Occipital lobe (tissue), 2 donors: ENCODE data around the gene BZW1. TPM values are rescaled to one million over a fixed set of nuclear protein-coding genes. Genes with fewer than 3 reads are reported as not detected.
A peak's percentile ranks its signal among the peaks of the same experiment; 100 is the strongest.

Source experiments
- DNase-seq: peaks from one replicate; lab custom pipeline; 2025; lab: John Stamatoyannopoulos, UW
- total RNA-seq: library from RNA; depleted of rRNA; stranded (reverse); fragments of >200 nt; gene quantifications from one replicate; pipeline ENCODE4 v1.2.3, GENCODE V29; 2014

The BZW1 gene
- 444 TPM for total RNA-seq

GRCh38 chr2:200811333-200812121 lies at the start of gene BZW1:
TSS of gene BZW1 (plus strand) at chr2:200811910. CDS start at chr2:200813218, 1,308 bp downstream.
- DNase-seq = peak; percentile 94

DNA sequence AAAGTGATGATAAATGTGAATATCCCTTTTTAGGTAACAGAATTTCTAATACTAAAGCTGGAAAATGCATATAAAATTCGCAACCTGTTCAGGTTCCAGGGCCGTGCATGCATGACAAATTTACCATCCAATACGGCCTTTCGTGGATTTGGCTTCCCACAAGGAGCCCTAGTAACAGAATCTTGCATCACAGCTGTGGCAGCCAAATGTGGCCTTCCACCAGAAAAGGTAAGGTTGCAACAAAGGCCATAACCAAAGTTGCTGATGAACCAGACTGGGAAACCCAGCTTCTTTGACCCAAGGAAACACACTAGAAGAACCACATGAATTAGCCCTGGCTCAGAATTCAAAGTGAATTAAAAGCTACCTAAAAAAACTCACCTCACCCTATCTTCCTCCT lies 49.6 kb upstream of the BZW1 start:
- no peak for DNase-seq

- DNase-seq = no peak
These were observed 48.3 kb upstream of the BZW1 start for GRCh38 chr2:200763422-200763821.

DNA sequence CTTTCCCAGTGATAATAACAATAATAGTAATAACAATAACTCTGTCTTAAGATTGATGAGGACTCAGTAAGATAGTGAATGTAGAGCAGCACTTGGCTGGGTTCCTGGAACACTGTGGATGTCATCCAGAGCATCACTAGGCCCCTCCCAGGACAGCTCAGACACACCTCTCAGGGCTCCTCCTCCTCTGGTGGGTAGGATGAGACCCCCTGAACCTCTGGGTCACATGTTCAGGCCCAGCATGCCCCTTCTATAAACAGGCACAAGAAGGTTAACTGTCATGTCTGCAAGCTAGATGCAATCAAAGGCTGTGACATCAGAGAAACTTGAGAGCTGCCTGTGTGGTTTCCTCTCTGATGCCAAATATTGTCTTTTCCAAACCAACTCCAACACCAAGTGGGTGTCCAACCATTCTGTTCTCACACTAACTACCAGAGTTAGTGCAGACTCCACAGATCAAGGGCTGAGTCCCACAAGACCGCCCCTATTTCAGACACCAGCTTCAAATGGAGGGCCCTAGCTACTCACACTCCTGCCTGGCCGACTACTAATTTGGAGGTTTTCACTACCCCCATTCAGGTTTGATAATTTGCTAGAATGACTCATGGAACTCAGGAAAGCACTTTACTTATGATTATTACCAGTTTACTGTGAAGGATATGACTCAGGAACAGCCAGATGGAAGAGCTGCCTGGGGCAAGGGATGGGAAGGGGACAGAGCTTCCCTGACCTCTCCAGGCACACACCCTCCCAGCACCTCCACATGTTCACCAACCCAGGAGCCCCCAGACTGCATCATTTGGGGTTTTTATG lies 46.4 kb upstream of the BZW1 start:
- no peak for DNase-seq

DNA sequence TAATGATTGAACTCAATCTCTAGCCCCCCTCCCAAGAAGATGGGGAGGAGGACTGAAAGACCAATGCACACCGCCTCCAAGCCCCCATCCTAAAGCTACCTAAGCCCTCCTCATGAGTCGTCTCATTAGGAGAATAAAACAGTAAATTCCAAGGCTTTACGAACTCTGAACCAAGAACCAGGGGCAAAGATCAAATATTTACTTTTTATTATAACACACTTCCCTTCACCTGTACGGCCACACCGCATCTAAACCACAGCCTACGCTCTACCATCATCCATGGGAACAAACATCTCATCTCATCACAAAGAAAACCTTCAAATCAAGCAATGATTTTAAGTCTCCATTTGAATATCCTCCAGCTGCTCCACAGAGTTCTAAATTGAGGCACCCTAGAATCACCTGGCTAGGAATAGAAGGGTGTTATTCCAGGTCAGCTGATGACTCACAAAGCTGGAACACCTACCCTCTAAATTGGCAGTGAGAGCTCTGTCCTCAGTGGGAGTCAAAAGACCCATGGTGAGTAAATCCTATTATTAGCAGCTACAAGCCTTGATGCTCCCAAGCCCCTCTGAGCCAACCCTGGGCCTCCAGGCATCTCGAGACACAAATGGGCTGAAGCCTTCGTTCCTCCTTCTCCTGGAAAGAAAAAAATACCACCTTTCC lies 45.6 kb upstream of the BZW1 start:
- no peak for DNase-seq

- no peak for DNase-seq
These were observed 44.4 kb upstream of the BZW1 start for GRCh38 chr2:200767111-200767885.

GRCh38 chr2:200770847-200771246 lies 40.9 kb upstream of the BZW1 start:
- DNase-seq = no peak

GRCh38 chr2:200772620-200773019 lies 39.1 kb upstream of the BZW1 start:
- no peak for DNase-seq

DNA sequence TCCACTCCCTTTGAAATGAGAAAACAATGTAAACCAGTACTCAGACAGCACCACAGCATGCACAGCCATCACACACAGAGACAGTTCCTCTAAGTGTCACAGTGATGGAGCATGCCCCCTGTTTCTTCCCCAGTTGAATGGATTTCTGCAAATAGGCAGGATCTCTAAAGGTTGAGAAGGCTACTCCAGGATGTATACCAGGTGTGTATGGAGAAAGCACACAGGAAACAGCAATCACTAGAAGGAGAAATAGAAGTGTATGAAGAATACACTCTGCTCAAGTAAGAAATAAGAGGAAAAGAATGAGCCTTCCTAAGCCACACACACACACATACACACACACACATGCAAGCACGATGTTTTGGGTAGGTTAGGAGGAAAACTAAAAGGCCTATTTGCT lies 38.6 kb upstream of the BZW1 start:
- DNase-seq = no peak

- no peak for DNase-seq
These were observed 36.8 kb upstream of the BZW1 start for GRCh38 chr2:200774920-200775319.

DNA sequence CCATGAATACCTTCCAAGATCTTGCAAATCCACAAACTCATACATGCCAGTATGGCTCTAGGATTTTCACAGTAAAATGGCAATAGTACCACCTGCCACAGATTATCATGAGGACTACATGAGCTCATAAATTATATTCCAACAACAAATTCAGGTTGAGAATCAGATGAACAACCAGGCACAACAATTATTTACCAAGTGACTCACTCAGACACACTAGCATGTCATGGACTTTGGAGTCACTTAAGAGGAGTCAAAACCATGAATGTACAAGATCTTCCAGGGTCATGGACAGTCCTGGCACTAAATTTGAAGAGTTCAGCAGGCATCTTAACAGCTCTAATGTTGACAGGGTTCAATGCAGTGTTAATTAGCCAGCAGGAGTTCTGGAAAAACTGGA lies 34.4 kb upstream of the BZW1 start:
- no peak for DNase-seq

DNA sequence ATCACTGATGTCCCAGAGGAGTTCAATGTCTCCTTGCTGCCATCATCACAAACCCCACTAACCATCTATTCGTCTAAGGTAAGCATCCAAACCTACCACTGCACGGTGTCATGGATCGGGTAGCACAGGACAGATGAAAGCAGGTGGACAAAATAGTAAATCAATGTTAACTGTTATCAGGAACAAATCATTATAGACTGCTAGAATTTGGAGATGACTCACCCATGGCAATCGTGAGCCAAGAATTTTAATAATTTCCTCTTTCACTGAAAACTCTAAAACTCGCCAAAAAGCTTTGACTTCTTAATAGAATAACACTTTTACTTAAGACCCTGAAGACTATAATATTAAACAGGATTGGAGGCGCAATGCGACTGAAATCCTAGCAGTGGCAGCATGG lies 33.7 kb upstream of the BZW1 start:
- DNase-seq = no peak

- no peak for DNase-seq
These were observed 32.5 kb upstream of the BZW1 start for GRCh38 chr2:200779214-200779613.

- no peak for DNase-seq
These were observed 30.1 kb upstream of the BZW1 start for GRCh38 chr2:200781616-200782015.

- DNase-seq = no peak
These were observed 29.5 kb upstream of the BZW1 start for GRCh38 chr2:200782251-200782650.

GRCh38 chr2:200784215-200784614 lies 27.5 kb upstream of the BZW1 start:
- DNase-seq = no peak

GRCh38 chr2:200786423-200786822 lies 25.3 kb upstream of the BZW1 start:
- DNase-seq = no peak

DNA sequence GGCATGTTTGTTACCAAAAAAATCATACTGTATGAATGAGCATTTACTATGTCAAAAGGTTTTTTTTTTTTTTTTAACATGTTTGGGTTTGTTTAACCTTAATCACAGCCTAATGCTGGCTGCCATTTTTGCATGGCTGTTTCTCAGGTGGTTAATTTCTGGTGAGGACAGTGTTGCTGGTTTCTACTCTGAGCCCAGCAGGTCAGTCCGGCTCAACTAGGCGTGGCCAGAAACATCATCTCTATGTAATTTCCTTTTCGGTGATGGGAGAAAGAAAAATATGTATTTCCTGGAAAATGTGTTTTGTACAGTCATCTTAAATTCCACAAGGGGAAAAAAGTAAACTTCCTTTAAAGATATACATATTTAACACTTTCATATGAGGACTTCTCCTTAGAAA lies 24.9 kb upstream of the BZW1 start:
- DNase-seq = no peak

GRCh38 chr2:200787351-200788120 lies 24.2 kb upstream of the BZW1 start:
- no peak for DNase-seq

GRCh38 chr2:200788121-200788718 lies 23.5 kb upstream of the BZW1 start:
- no peak for DNase-seq
